Mesenchymal stem cell (in vitro differentiated cells and primary cell): Measurements from ENCODE around the gene KCNH3. TPM values are rescaled to one million over a fixed set of nuclear protein-coding genes. Genes with fewer than 3 reads are reported as not detected.

ENCODE experiments used
- small RNA-seq: library from polyadenylated mRNA; stranded (forward); fragments of <200 nt; extraction: miRNeasy Mini kit (QIAGEN cat#:217004); gene quantifications from one replicate; pipeline ENCODE3, GENCODE V24; 2013; ENCODE audit warnings: low read depth

The KCNH3 gene

Small RNA genes within 50 kb of the gene (small RNA-seq; reads per million reads assigned to genes)
- gene POLR2KP1: not detected
- not detected for gene RNU6-834P
